Neuronal stem cell (in vitro differentiated cells): ENCODE results near the gene ENOX1.

Experiments used
- DNase-seq: peaks from one replicate; pipeline ENCODE4 v3.0.0-alpha.2; 2013; ENCODE audit warnings: low spot score
- H2AFZ ChIP-seq: one replicate; pipeline ENCODE4 v1.6.1; 2013; ENCODE audit warnings: mild to moderate bottlenecking, low read length, inconsistent platforms
- H2AK5ac ChIP-seq: 2 replicates; pipeline ENCODE4 v1.6.1; 2013; ENCODE audit warnings: low read depth, mild to moderate bottlenecking, inconsistent platforms, low read length, moderate library complexity, mixed read lengths
- H2BK120ac ChIP-seq: 2 replicates; pipeline ENCODE4 v1.6.1; 2013; ENCODE audit warnings: low read depth, mild to moderate bottlenecking, inconsistent platforms, low read length, moderate library complexity, mixed read lengths
- H2BK12ac ChIP-seq: one replicate; pipeline ENCODE4 v1.6.1; 2013; ENCODE audit warnings: low read length, inconsistent platforms
- H2BK15ac ChIP-seq: 2 replicates; pipeline ENCODE4 v1.6.1; 2013; ENCODE audit warnings: mild to moderate bottlenecking, low read length, inconsistent platforms, mixed read lengths
- H2BK5ac ChIP-seq: one replicate; pipeline ENCODE4 v1.6.1; 2013; ENCODE audit warnings: inconsistent platforms, mild to moderate bottlenecking, low read length, moderate library complexity
- H3K14ac ChIP-seq: one replicate; pipeline ENCODE4 v1.6.1; 2013; ENCODE audit warnings: low read length, inconsistent platforms
- H3K18ac ChIP-seq: 2 replicates; pipeline ENCODE4 v1.6.1; 2013; ENCODE audit warnings: low read length, inconsistent platforms
- H3K23ac ChIP-seq: 2 replicates; pipeline ENCODE4 v1.6.1; 2013; ENCODE audit warnings: low read depth, mild to moderate bottlenecking, mixed read lengths, low read length, inconsistent platforms; ENCODE audit not compliant: poor library complexity
- H3K27ac ChIP-seq: replicated peaks from 3 replicates; pipeline ENCODE4 v1.5.1; 2013; ENCODE audit warnings: low read length, inconsistent platforms
- H3K27me3 ChIP-seq, 3 experiments: 2 replicates each; pipeline ENCODE4 v1.6.1; 2013; ENCODE audit warnings: low read length in 3 of 3, mild to moderate bottlenecking in 2 of 3, inconsistent platforms in 1 of 3, low read depth in 1 of 3, mixed read lengths in 1 of 3, moderate library complexity in 1 of 3; ENCODE audit not compliant: control insufficient read depth in 3 of 3, insufficient read depth in 3 of 3
- H3K36me3 ChIP-seq, 2 donors: replicated peaks in 1 of 2; 2 replicates each; pipeline ENCODE4 v1.6.1; 2013; ENCODE audit warnings: low read length in 2 of 2; ENCODE audit not compliant: control insufficient read depth in 2 of 2, insufficient read depth in 2 of 2
- H3K4ac ChIP-seq: 2 replicates; pipeline ENCODE4 v1.6.1; 2013; ENCODE audit warnings: inconsistent platforms, mild to moderate bottlenecking, low read length, moderate library complexity
- H3K4me1 ChIP-seq, 2 donors: 1 replicate in 1 of 2; 2 replicates in 1 of 2; pipeline ENCODE4 v1.6.1; 2013; ENCODE audit warnings: low read length in 2 of 2, low read depth in 1 of 2; ENCODE audit not compliant: control insufficient read depth in 2 of 2, insufficient read depth in 1 of 2
- H3K4me2 ChIP-seq: one replicate; pipeline ENCODE4 v1.6.1; 2013; ENCODE audit warnings: mild to moderate bottlenecking, low read length, inconsistent platforms; ENCODE audit not compliant: insufficient read depth, poor library complexity, severe bottlenecking
- H3K4me3 ChIP-seq, 2 donors: 2 replicates each; pipeline ENCODE4 v1.5.1; 2013; ENCODE audit warnings: low read length in 2 of 2, mild to moderate bottlenecking in 2 of 2, inconsistent platforms in 1 of 2, moderate library complexity in 1 of 2
- H3K79me1 ChIP-seq: one replicate; pipeline ENCODE4 v1.6.1; 2013; ENCODE audit warnings: low read depth, mild to moderate bottlenecking, inconsistent platforms, low read length, moderate library complexity
- H3K9ac ChIP-seq: one replicate; pipeline ENCODE4 v1.6.1; 2013; ENCODE audit warnings: mild to moderate bottlenecking, low read depth, low read length, inconsistent platforms; ENCODE audit not compliant: poor library complexity
- H3K9me3 ChIP-seq, 2 donors: replicated peaks in 1 of 2; 2 replicates each; pipeline versions ENCODE3 to v1.6.1; 2013; ENCODE audit warnings: low read length in 2 of 2, mild to moderate bottlenecking in 2 of 2, inconsistent platforms in 1 of 2, low read depth in 1 of 2, mixed read lengths in 1 of 2, moderate library complexity in 1 of 2; ENCODE audit not compliant: control insufficient read depth in 2 of 2, insufficient read depth in 1 of 2
- H4K8ac ChIP-seq: one replicate; pipeline ENCODE4 v1.6.1; 2013; ENCODE audit warnings: low read depth, mild to moderate bottlenecking, inconsistent platforms, low read length, moderate library complexity
- H4K91ac ChIP-seq: one replicate; pipeline ENCODE4 v1.6.1; 2013; ENCODE audit warnings: low read length, low read depth, mild to moderate bottlenecking, inconsistent platforms; ENCODE audit not compliant: poor library complexity
- WGBS, 2 donors: extraction: QIAGEN DNeasy Blood & Tissue Kit; methylation state at CpG; one replicate each; pipeline ENCODE4 v1.1.7; 2013; ENCODE audit warnings: missing lambda C conversion rate in 2 of 2, mixed read lengths in 1 of 2; ENCODE audit not compliant: insufficient read length in 2 of 2, insufficient replicate concordance in 1 of 2; ENCODE audit errors: extremely low coverage in 2 of 2; 5-methylcytosine and 5-hydroxymethylcytosine counted together

ENOX1 gene

GRCh38 chr13:43769529-43769928, 17.2 kb downstream of the ENOX1 start:
- Histone ChIP-seq H2BK120ac (no peak overlapping the region), H2BK12ac (no peak overlapping the region), H2BK15ac (no peak overlapping the region), H3K4ac (no peak overlapping the region), H3K4me1 (peaks cover 0 to 5% of the 10 kb centered on the region in 2 donors), H3K23ac (no peak overlapping the region), H4K8ac (no peak overlapping the region), H3K4me3 (no peak overlapping the region), H3K14ac (no peak overlapping the region), H3K9ac (no peak overlapping the region), H2BK5ac (no peak overlapping the region), H4K91ac (no peak overlapping the region), H3K9me3 (no peaks in the 10 kb centered on the region), H3K4me2 (no peak overlapping the region), H3K79me1 (no peaks in the 10 kb centered on the region), H3K27ac (no peak overlapping the region), H3K18ac (no peak overlapping the region), H3K27me3 (no peaks in the 10 kb centered on the region), H2AFZ (no peak overlapping the region), H3K36me3 (no peaks in the 10 kb centered on the region), H2AK5ac (no peak overlapping the region)
- whole genome bisulfite sequencing, 2 donors, result no CpG with 5 or more reads among the region's 2 CpGs
- no peak for DNase-seq

- no peaks in the 10 kb centered on the region for H3K27me3 ChIP-seq
- no peaks in the 10 kb centered on the region for H3K36me3 ChIP-seq
- H2AK5ac ChIP-seq, result no peak overlapping the region
- H4K91ac ChIP-seq, result no peak overlapping the region
- no peak overlapping the region for H3K4me2 ChIP-seq
- WGBS, 2 donors, result no CpG with 5 or more reads among the region's 2 CpGs
- no peak overlapping the region for H3K14ac ChIP-seq
- H3K4me3 ChIP-seq, result no peak overlapping the region
- H2BK5ac ChIP-seq, result no peak overlapping the region
- no peak overlapping the region for H3K4ac ChIP-seq
- no peak overlapping the region for H3K23ac ChIP-seq
- no peak overlapping the region for H3K9ac ChIP-seq
- peaks cover 0 to 11% of the 10 kb centered on the region in 2 donors for H3K4me1 ChIP-seq
- H2AFZ ChIP-seq, result no peak overlapping the region
- H3K18ac ChIP-seq, result no peak overlapping the region
- H3K79me1 ChIP-seq, result no peaks in the 10 kb centered on the region
- H3K9me3 ChIP-seq, result no peaks in the 10 kb centered on the region
- no peak for DNase-seq
- no peak overlapping the region for H2BK12ac ChIP-seq
- H2BK120ac ChIP-seq, result no peak overlapping the region
- H3K27ac ChIP-seq, result no peak overlapping the region
- no peak overlapping the region for H4K8ac ChIP-seq
- no peak overlapping the region for H2BK15ac ChIP-seq
These were observed 19.3 kb downstream of the ENOX1 start for GRCh38 chr13:43767341-43767931.

DNA sequence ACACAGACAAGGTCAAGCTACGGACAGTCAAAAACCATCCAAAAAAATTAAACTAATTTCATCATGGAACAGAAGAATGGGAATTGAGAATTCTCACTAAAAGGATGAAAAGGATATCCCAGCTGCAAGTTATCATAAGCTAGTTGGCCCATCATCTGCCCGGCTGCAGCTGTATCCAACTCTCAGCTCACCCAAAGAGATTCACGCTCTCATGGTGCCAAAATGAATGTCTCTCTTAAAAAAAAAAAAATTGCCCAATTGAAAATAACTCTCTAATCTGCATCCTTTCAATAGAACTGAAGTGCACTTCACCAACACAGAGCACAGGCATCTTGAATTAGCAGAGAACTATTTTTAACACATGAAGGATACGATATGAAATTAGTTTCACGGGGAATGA, 20.0 kb downstream of the ENOX1 start:
- H3K9me3 ChIP-seq, result no peaks in the 10 kb centered on the region
- no peak for DNase-seq

DNA sequence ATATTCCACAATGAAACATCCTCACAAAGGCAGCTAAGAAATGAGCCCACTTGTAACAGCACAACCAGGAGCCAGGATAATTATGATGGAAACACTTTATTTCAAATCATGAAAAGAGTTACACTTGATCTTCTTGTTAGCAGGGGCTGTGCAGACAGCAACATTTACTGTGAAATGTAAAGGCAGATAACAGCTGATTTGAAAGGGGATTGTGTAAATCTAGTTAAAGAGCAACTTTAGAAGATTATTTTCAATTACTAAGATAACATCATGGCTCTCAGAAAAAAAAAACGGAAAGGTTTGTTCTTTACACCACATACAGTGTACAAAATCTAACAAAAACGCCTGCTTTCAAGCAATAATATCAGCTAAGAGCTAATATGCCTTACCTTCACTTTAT, 22.4 kb downstream of the ENOX1 start:
- H3K27me3 ChIP-seq, result no peaks in the 10 kb centered on the region
- H3K14ac ChIP-seq, result no peak overlapping the region
- H3K9me3 ChIP-seq, result no peaks in the 10 kb centered on the region
- no peak overlapping the region for H2AK5ac ChIP-seq
- H2BK12ac ChIP-seq, result no peak overlapping the region
- H3K27ac ChIP-seq, result no peak overlapping the region
- H2BK15ac ChIP-seq, result no peak overlapping the region
- no peak overlapping the region for H4K91ac ChIP-seq
- DNase-seq, result no peak
- H3K9ac ChIP-seq, result no peak overlapping the region
- H3K18ac ChIP-seq, result no peak overlapping the region
- H2BK120ac ChIP-seq, result no peak overlapping the region
- no CpG with 5 or more reads among the region's 2 CpGs for whole genome bisulfite sequencing, 2 donors
- no peaks in the 10 kb centered on the region for H3K36me3 ChIP-seq
- H3K4ac ChIP-seq, result no peak overlapping the region
- no peaks in the 10 kb centered on the region for H3K79me1 ChIP-seq
- no peak overlapping the region for H3K4me2 ChIP-seq
- no peak overlapping the region for H3K4me3 ChIP-seq
- H4K8ac ChIP-seq, result no peak overlapping the region
- no peak overlapping the region for H2AFZ ChIP-seq
- H2BK5ac ChIP-seq, result no peak overlapping the region
- H3K4me1 ChIP-seq, result peaks cover 0 to 11% of the 10 kb centered on the region in 2 donors
- H3K23ac ChIP-seq, result no peak overlapping the region

More for the DNA sequence above, 20.0 kb downstream of the ENOX1 start:
- no peaks in the 10 kb centered on the region for H3K36me3 ChIP-seq
- H3K18ac ChIP-seq, result no peak overlapping the region
- H3K14ac ChIP-seq, result no peak overlapping the region
- H2BK12ac ChIP-seq, result no peak overlapping the region
- H4K91ac ChIP-seq, result no peak overlapping the region
- no peak overlapping the region for H2AK5ac ChIP-seq
- WGBS, 2 donors, result no CpG with 5 or more reads among the region's 5 CpGs
- H3K4me3 ChIP-seq, result no peak overlapping the region
- H2BK120ac ChIP-seq, result no peak overlapping the region
- H4K8ac ChIP-seq, result no peak overlapping the region
- no peaks in the 10 kb centered on the region for H3K79me1 ChIP-seq
- H2BK5ac ChIP-seq, result no peak overlapping the region
- H3K27ac ChIP-seq, result no peak overlapping the region
- H2AFZ ChIP-seq, result no peak overlapping the region
- no peaks in the 10 kb centered on the region for H3K27me3 ChIP-seq
- peaks cover 0 to 11% of the 10 kb centered on the region in 2 donors for H3K4me1 ChIP-seq
- H3K4ac ChIP-seq, result no peak overlapping the region
- H3K23ac ChIP-seq, result no peak overlapping the region
- no peak overlapping the region for H3K9ac ChIP-seq
- no peak overlapping the region for H2BK15ac ChIP-seq
- no peak overlapping the region for H3K4me2 ChIP-seq
